ENCODE measurements around the gene EFCAB6.

DNA sequence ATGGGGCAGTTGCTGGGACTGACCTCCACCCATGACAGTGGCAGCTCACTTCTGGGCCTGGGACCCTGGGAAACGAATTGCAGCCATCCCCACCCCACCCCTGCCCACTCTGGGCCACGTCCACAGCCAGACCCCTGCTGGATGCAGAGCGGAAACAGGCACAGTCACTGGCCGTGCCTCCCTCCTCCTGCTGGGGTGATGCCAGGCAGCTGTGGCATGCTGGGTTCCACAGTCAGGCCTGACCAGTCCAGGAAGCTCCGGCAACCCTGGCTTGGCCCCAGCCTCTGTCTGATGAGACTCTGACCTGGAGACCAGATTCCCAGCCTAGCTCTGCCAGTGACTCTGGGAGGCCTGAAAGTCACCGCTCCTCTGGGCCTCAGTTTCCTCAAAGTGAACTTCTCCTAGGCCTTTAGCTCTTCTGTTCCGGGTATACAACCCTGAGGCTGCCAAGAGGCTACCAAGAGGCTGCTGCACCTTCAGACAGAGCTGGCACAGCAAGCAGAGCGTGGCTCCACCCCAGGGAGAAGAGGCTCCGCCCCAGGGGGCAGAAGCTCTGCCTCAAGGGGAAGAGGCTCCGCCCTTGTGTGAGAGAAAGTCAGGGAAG lies 41.3 kb upstream of the EFCAB6 start:
- TF ChIP-seq, protein P1, sequence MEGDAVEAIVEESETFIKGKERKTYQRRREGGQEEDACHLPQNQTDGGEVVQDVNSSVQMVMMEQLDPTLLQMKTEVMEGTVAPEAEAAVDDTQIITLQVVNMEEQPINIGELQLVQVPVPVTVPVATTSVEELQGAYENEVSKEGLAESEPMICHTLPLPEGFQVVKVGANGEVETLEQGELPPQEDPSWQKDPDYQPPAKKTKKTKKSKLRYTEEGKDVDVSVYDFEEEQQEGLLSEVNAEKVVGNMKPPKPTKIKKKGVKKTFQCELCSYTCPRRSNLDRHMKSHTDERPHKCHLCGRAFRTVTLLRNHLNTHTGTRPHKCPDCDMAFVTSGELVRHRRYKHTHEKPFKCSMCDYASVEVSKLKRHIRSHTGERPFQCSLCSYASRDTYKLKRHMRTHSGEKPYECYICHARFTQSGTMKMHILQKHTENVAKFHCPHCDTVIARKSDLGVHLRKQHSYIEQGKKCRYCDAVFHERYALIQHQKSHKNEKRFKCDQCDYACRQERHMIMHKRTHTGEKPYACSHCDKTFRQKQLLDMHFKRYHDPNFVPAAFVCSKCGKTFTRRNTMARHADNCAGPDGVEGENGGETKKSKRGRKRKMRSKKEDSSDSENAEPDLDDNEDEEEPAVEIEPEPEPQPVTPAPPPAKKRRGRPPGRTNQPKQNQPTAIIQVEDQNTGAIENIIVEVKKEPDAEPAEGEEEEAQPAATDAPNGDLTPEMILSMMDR (IDR thresholded peaks at IDR 0.05 in 8 of 11, conservative IDR thresholded peaks at IDR 0.05 in 3 of 11), result no peak
- TF ChIP-seq POLR2AphosphoS5 (IDR thresholded peaks at IDR 0.05), result peak in 2 of 3 donors; percentile 19 to 34
- no peak for TF ChIP-seq POLR2A (IDR thresholded peaks at IDR 0.05)
